HCT116 (cell line): Measurements from ENCODE around the gene PAIP1. TPM values are rescaled to one million over a fixed set of nuclear protein-coding genes. Genes with fewer than 3 reads are reported as not detected.

Source experiments
- ATAC-seq: fragments of 200-7000 bp; cut with Tn5 transposase; 2 replicates; pipeline ENCODE4 v1.9.1; 2020; ENCODE audit warnings: mild to moderate bottlenecking, moderate library complexity
- BruUV-seq: library from RNA; stranded (reverse); fragments of 400-500 nt; replicated peaks from 2 replicates; lab custom pipeline; 2021; lab: Mats Ljungman, UMichigan
- CTCF ChIA-PET: fragments of 300-600 bp; sonication (Branson Sonifier 250); formaldehyde crosslinking; loops from one replicate; lab custom pipeline; 2021; ENCODE audit warnings: antibody characterized with exemption; lab: Charles Lee
- POLR2A ChIA-PET: fragments of 300-600, 350-600 bp; sonication (Branson Sonifier 250); formaldehyde crosslinking; loops from one replicate; lab custom pipeline; 2021; ENCODE audit warnings: antibody characterized with exemption; lab: Charles Lee
- RAD21 ChIA-PET, 2 experiments: fragments of 300-600 bp; sonication (Branson Sonifier 250); formaldehyde crosslinking; loops; one replicate each; lab custom pipeline; 2023; ENCODE audit warnings: low total read pairs in 2 of 2; ENCODE audit not compliant: uncharacterized antibody in 2 of 2, unreplicated experiment in 2 of 2, low non-redundant PET in 1 of 2; lab: Charles Lee
- DNase-seq: peaks from one replicate; pipeline ENCODE4 v3.0.0-alpha.2; 2010; ENCODE audit warnings: low read depth, low spot score
- H2AFZ ChIP-seq: fragments of 200-600 bp; shearing (Covaris generic), sonication (generic); 2 replicates; pipeline ENCODE4 v1.6.1; 2017; ENCODE audit warnings: low read depth, mixed run types, mixed read lengths, antibody characterized with exemption, low read length; ENCODE audit not compliant: poor library complexity, severe bottlenecking
- H3K27ac ChIP-seq: 2 replicates; pipeline ENCODE4 v1.5.1; 2012; ENCODE audit warnings: low read depth, low read length
- H3K27me3 ChIP-seq: fragments of 200-600 bp; sonication (generic); 2 replicates; pipeline ENCODE4 v1.6.1; 2016; ENCODE audit warnings: mixed run types, low read length, mixed read lengths; ENCODE audit not compliant: insufficient read depth
- H3K36me3 ChIP-seq, 2 experiments: fragments of 200-500 bp in 1 of 2; fragments of 200-600 bp in 1 of 2; sonication (Bioruptor generic) in 1 of 2; sonication (generic) in 1 of 2; 2 replicates each; pipeline versions ENCODE4 v1.5.1 to v1.6.1; 2014 to 2016; ENCODE audit warnings: low read length in 2 of 2, inconsistent platforms in 1 of 2, mixed read lengths in 1 of 2, mixed run types in 1 of 2; ENCODE audit not compliant: insufficient read depth in 2 of 2, control insufficient read depth in 1 of 2
- H3K4me1 ChIP-seq, 2 experiments: fragments of 200-600 bp in 1 of 2; sonication (generic) in 1 of 2; 2 replicates each; pipeline versions ENCODE4 v1.5.1 to v1.6.1; 2012 to 2017; ENCODE audit warnings: low read length in 2 of 2, inconsistent platforms in 1 of 2, mild to moderate bottlenecking in 1 of 2, mixed read lengths in 1 of 2, mixed run types in 1 of 2, moderate library complexity in 1 of 2; ENCODE audit not compliant: insufficient read depth in 2 of 2, control insufficient read depth in 1 of 2
- H3K4me2 ChIP-seq: fragments of 200-600 bp; sonication (generic); 2 replicates; pipeline ENCODE4 v1.6.1; 2017; ENCODE audit warnings: mixed run types, low read length, mixed read lengths
- H3K4me3 ChIP-seq, 2 experiments: fragments of 200-600 bp in 1 of 2; sonication (generic) in 1 of 2; replicated peaks in 1 of 2; 2 replicates each; pipeline ENCODE4 v1.5.1; 2011 to 2016; ENCODE audit warnings: low read length in 2 of 2, control low read depth in 1 of 2, low read depth in 1 of 2, mild to moderate bottlenecking in 1 of 2, mixed read lengths in 1 of 2, mixed run types in 1 of 2
- H3K79me2 ChIP-seq: fragments of 200-600 bp; sonication (generic); 2 replicates; pipeline ENCODE4 v1.6.1; 2017; ENCODE audit warnings: mild to moderate bottlenecking, mixed run types, low read length, moderate library complexity, mixed read lengths; ENCODE audit not compliant: insufficient read depth
- H3K9ac ChIP-seq: fragments of 200-600 bp; sonication (generic); 2 replicates; pipeline ENCODE4 v1.6.1; 2016; ENCODE audit warnings: low read length, mixed read lengths
- H3K9me2 ChIP-seq: fragments of 200-600 bp; sonication (generic), shearing (Covaris generic); 2 replicates; pipeline ENCODE4 v1.6.1; 2017; ENCODE audit warnings: mixed run types, mild to moderate bottlenecking, moderate library complexity; ENCODE audit not compliant: insufficient read depth
- H3K9me3 ChIP-seq, 2 experiments: fragments of 200-500 bp in 1 of 2; fragments of 200-600 bp in 1 of 2; sonication (Bioruptor generic) in 1 of 2; sonication (generic) in 1 of 2; 2 replicates each; pipeline ENCODE4 v1.6.1; 2014 to 2017; ENCODE audit warnings: low read length in 2 of 2, mixed read lengths in 2 of 2, inconsistent platforms in 1 of 2, low read depth in 1 of 2, mild to moderate bottlenecking in 1 of 2, mixed run types in 1 of 2, moderate library complexity in 1 of 2; ENCODE audit not compliant: control insufficient read depth in 1 of 2, insufficient read depth in 1 of 2
- H4K20me1 ChIP-seq: fragments of 200-600 bp; sonication (generic), shearing (Covaris generic); 2 replicates; pipeline ENCODE4 v1.6.1; 2017; ENCODE audit warnings: mixed run types, mild to moderate bottlenecking, moderate library complexity; ENCODE audit not compliant: insufficient read depth
- CEBPB ChIP-seq: IDR thresholded peaks from 2 replicates; pipeline ENCODE4 v1.6.1; 2012; ENCODE audit warnings: low read depth
- EGR1 ChIP-seq: IDR thresholded peaks from 2 replicates; pipeline ENCODE4 v1.6.1; 2012; ENCODE audit warnings: low read depth
- EZH2 ChIP-seq: fragments of 200-600 bp; sonication (generic); IDR thresholded peaks from 2 replicates; pipeline ENCODE4 v1.6.1; 2017; ENCODE audit warnings: antibody characterized with exemption, mixed run types
- EZH2phosphoT487 ChIP-seq: fragments of 200-600 bp; IDR thresholded peaks from 2 replicates; pipeline ENCODE4 v1.6.1; 2018; ENCODE audit warnings: antibody characterized with exemption, borderline replicate concordance
- POLR2AphosphoS5 ChIP-seq: IDR thresholded peaks from 2 replicates; pipeline ENCODE4 v1.6.1; 2011; ENCODE audit warnings: mild to moderate bottlenecking, low read depth, low read length, moderate library complexity
- RAD21 ChIP-seq: IDR thresholded peaks from 2 replicates; pipeline ENCODE4 v1.6.1; 2012; ENCODE audit warnings: low read depth, mild to moderate bottlenecking
- SP1 ChIP-seq: IDR thresholded peaks from 2 replicates; pipeline ENCODE4 v1.6.1; 2012; ENCODE audit warnings: low read depth
- SRF ChIP-seq: IDR thresholded peaks from 2 replicates; pipeline ENCODE4 v1.6.1; 2012; ENCODE audit warnings: low read depth
- YY1 ChIP-seq: IDR thresholded peaks from 2 replicates; pipeline ENCODE4 v1.6.1; 2011; ENCODE audit warnings: low read length, low read depth, moderate library complexity, mild to moderate bottlenecking; ENCODE audit not compliant: insufficient replicate concordance; ENCODE audit errors: extremely low read depth
- ZFX ChIP-seq: fragments of 450-650 bp; IDR thresholded peaks from 2 replicates; pipeline ENCODE4 v1.6.1; 2017
- ZNF274 ChIP-seq: fragments of 200-500 bp; sonication (Bioruptor generic); IDR thresholded peaks from 2 replicates; pipeline ENCODE4 v1.6.1; 2014; ENCODE audit warnings: mild to moderate bottlenecking, low read depth, low read length, inconsistent platforms
- intact Hi-C: fragments of 100-400 bp; cut with micrococcal nuclease; formaldehyde crosslinking; loops from 2 replicates; pipeline ENCODE4 v1.10.0; 2022
- total RNA-seq: library from RNA; stranded (reverse); gene quantifications from one replicate; pipeline ENCODE4 v1.2.1, GENCODE V29; 2021; ENCODE audit not compliant: unreplicated experiment
- TF ChIP-seq, protein P1 (sequence below): IDR thresholded peaks from 2 replicates; pipeline ENCODE4 v1.6.1; 2012
- TF ChIP-seq, protein P2 (sequence below): IDR thresholded peaks from 2 replicates; pipeline ENCODE4 v1.6.1; 2012; ENCODE audit warnings: low read depth
- TF ChIP-seq, protein P3 (sequence below): IDR thresholded peaks from 2 replicates; pipeline ENCODE4 v1.6.1; 2012

The PAIP1 gene
- total RNA-seq, 1 experiment from 2014 or later = 83.8 TPM

DNA sequence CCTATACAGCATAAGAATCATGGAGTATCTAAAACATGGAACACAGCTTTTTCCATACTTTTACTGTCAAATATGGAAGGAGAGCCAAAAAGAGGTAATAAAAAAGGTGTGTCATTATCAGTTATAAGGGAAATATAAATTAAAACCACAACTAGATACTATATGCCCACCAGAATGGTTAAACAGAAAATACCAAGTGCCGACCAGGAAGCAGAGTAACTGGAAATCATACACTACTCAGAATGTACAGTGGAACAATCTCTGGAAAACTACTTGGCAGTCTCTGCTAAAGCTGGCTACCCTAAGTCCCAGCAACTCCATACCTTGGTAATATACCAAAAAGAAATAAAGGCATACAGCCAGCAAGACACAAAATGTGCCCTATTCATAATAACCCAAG is 2.4 kb downstream of the PAIP1 start (continued):
- TF ChIP-seq EZH2 (no peak), EGR1 (no peak)
- TF ChIP-seq, protein P1, sequence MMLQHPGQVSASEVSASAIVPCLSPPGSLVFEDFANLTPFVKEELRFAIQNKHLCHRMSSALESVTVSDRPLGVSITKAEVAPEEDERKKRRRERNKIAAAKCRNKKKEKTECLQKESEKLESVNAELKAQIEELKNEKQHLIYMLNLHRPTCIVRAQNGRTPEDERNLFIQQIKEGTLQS = no peak

DNA sequence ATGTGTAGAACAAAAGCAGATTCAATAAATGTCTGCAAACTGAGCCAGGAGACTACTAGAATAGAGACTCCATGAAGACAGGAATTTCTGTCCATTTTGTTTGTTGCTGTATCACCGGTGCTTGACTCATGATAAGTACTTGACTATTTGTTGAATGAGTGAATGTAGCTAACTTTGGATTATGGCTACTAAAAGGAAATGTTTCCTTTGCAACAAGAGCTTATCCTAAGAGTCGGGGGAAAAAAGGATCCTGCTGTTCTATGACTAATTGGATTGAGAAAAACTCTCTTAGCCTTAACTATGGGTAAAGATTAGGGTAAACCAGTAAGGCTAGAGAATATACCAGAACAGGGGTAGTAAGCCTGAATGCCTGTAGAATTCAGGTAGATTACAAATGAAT is 3.5 kb downstream of the PAIP1 start:
- POLR2A ChIA-PET = no interaction called here
- TF ChIP-seq SP1 (no peak), POLR2AphosphoS5 (no peak), RAD21 (no peak), ZNF274 (no peak), ZFX (no peak), SRF (no peak), YY1 (no peak), CEBPB (no peak), EZH2phosphoT487 (no peak)
- TF ChIP-seq, protein P2, sequence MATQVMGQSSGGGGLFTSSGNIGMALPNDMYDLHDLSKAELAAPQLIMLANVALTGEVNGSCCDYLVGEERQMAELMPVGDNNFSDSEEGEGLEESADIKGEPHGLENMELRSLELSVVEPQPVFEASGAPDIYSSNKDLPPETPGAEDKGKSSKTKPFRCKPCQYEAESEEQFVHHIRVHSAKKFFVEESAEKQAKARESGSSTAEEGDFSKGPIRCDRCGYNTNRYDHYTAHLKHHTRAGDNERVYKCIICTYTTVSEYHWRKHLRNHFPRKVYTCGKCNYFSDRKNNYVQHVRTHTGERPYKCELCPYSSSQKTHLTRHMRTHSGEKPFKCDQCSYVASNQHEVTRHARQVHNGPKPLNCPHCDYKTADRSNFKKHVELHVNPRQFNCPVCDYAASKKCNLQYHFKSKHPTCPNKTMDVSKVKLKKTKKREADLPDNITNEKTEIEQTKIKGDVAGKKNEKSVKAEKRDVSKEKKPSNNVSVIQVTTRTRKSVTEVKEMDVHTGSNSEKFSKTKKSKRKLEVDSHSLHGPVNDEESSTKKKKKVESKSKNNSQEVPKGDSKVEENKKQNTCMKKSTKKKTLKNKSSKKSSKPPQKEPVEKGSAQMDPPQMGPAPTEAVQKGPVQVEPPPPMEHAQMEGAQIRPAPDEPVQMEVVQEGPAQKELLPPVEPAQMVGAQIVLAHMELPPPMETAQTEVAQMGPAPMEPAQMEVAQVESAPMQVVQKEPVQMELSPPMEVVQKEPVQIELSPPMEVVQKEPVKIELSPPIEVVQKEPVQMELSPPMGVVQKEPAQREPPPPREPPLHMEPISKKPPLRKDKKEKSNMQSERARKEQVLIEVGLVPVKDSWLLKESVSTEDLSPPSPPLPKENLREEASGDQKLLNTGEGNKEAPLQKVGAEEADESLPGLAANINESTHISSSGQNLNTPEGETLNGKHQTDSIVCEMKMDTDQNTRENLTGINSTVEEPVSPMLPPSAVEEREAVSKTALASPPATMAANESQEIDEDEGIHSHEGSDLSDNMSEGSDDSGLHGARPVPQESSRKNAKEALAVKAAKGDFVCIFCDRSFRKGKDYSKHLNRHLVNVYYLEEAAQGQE = no peak
- TF ChIP-seq, protein P3, sequence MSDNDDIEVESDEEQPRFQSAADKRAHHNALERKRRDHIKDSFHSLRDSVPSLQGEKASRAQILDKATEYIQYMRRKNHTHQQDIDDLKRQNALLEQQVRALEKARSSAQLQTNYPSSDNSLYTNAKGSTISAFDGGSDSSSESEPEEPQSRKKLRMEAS = no peak
- no peak overlapping the region for H3K4me2 ChIP-seq
- peaks cover 10 to 15% of the 10 kb centered on the region in 2 experiments for H3K4me1 ChIP-seq
- no peak overlapping the region for H3K9ac ChIP-seq
- intact Hi-C loops = no loop called here
- ATAC-seq = no peak
- H4K20me1 ChIP-seq = no peaks in the 10 kb centered on the region
- no peak for DNase-seq
- BruUV-seq = no TSS peak
- no peaks in the 10 kb centered on the region for H3K27me3 ChIP-seq
- RAD21 ChIA-PET = no interaction called here
- H3K4me3 ChIP-seq = no peak overlapping the region
- peaks cover 77% of the 10 kb centered on the region for H3K79me2 ChIP-seq
- H3K9me2 ChIP-seq = no peaks in the 10 kb centered on the region
- peaks cover 20 to 33% of the 10 kb centered on the region in 2 experiments; a peak in 3 of 4 replicates for H3K36me3 ChIP-seq
- H2AFZ ChIP-seq = no peak overlapping the region
- H3K27ac ChIP-seq = no peak overlapping the region
- no peaks in the 10 kb centered on the region for H3K9me3 ChIP-seq
- CTCF ChIA-PET = interaction anchor here (1.2 kb wide), 1 partner anchor 69 kb away, joined by 4 read pairs; no protein-coding TSS in a partner anchor
